BE2C (cell line): ENCODE measurements around the gene THAP7.

Experiments
- DNase-seq: peaks from one replicate; pipeline ENCODE4 v3.0.0-alpha.2; 2020
- H3K27me3 ChIP-seq: fragments of 250-450 bp; sonication (Bioruptor Pico); 2 replicates; pipeline ENCODE4 v1.5.1; 2020; ENCODE audit warnings: mild to moderate bottlenecking
- H3K36me3 ChIP-seq: fragments of 250-450 bp; sonication (Bioruptor Pico); 2 replicates; pipeline ENCODE4 v1.5.1; 2020; ENCODE audit warnings: mild to moderate bottlenecking
- H3K4me1 ChIP-seq: fragments of 250-450 bp; sonication (Bioruptor Pico); 2 replicates; pipeline ENCODE4 v1.5.1; 2020
- H3K4me3 ChIP-seq: 2 replicates; pipeline ENCODE4 v1.5.1; 2011; ENCODE audit warnings: low read depth, low read length
- H3K9me3 ChIP-seq: fragments of 250-450 bp; sonication (Bioruptor Pico); 2 replicates; pipeline ENCODE4 v1.5.1; 2020
- TF ChIP-seq, protein P1 (sequence below): IDR thresholded peaks from 2 replicates; pipeline ENCODE4 v1.5.1; 2012; ENCODE audit warnings: mild to moderate bottlenecking, low read depth, low read length

The THAP7 gene

DNA sequence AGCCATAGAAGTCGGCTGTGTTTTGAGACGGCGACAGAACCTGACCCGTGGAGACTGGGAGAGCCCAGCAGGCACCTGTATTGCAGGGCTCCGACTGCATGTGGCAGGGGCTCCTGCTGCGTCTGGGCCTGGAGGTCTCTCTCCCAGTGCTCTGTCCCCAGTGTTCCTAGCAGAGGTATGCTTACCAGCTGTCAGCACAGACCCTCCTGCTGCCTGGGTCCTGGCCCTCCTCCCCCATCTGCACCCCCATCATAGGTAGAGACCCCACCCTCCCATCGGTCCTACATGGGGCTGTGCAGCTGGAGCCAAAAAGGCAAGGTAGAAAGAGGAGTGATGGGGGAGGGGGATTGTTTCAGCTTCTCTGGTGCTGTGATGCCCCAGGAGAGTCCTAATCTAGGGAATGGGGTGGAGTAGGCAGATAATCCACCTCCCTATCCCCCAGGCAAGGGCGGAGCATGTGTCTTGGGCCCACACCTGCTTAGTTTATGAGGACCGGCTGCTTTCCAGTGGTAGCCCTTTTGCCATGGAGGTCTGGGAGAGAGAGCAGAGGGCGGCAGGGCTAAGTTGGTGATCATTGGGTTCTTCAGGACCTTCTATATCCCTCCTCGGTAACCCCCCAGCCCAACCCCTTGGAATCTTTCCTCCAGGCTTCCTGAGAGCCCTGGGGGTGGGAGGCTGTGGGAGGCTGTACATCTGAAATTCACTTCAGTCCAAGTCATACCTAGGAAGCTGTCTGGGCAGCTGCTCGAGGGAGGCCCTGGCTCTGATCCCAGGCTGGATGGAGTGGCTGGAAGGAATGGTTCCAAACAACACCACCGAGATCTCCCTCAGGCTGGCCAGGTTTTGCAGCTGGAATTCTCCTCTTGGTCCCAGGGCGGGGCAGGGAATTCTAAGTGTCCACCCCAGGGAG, 25.1 kb upstream of the THAP7 start:
- Histone ChIP-seq H3K4me1 (peaks cover 5% of the 10 kb centered on the region), H3K27me3 (no peaks in the 10 kb centered on the region), H3K4me3 (no peak overlapping the region), H3K9me3 (no peaks in the 10 kb centered on the region), H3K36me3 (no peaks in the 10 kb centered on the region)
- TF ChIP-seq, protein P1, sequence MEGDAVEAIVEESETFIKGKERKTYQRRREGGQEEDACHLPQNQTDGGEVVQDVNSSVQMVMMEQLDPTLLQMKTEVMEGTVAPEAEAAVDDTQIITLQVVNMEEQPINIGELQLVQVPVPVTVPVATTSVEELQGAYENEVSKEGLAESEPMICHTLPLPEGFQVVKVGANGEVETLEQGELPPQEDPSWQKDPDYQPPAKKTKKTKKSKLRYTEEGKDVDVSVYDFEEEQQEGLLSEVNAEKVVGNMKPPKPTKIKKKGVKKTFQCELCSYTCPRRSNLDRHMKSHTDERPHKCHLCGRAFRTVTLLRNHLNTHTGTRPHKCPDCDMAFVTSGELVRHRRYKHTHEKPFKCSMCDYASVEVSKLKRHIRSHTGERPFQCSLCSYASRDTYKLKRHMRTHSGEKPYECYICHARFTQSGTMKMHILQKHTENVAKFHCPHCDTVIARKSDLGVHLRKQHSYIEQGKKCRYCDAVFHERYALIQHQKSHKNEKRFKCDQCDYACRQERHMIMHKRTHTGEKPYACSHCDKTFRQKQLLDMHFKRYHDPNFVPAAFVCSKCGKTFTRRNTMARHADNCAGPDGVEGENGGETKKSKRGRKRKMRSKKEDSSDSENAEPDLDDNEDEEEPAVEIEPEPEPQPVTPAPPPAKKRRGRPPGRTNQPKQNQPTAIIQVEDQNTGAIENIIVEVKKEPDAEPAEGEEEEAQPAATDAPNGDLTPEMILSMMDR, result no peak
- DNase-seq, result no peak

DNA sequence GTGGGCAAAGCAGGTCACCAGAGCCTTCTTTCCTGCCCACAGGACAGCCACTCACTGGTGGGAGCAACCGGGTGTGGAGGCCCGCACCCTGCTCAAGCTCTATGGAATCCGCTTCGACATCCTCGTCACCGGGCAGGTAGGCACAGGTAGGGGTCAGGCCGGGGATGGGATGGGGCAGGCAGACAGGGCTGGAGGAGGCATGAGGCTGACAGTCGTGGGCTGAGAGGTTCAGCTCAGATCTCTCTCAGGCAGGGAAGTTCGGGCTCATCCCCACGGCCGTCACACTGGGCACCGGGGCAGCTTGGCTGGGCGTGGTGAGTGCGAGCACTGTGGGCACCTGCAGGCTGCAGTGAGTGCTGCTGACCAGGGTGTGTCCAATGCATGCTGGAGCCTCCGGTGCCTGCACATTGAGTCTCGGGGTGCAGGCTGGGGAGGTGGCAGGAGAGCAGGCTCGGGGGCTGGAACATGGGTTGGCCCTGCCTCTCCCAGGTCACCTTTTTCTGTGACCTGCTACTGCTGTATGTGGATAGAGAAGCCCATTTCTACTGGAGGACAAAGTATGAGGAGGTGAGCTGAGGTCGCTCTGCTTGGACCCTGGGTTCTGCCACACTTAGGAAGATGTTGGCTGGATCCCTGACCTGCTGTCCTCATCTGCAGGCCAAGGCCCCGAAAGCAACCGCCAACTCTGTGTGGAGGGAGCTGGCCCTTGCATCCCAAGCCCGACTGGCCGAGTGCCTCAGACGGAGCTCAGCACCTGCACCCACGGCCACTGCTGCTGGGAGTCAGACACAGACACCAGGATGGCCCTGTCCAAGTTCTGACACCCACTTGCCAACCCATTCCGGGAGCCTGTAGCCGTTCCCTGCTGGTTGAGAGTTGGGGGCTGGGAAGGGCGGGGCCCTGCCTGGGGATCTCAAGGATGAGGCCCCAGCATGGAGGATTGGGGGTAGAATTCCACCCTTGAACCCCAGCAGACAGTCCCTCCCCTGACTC, 24.1 kb upstream of the THAP7 start:
- DNase-seq, result no peak
- H3K4me1 ChIP-seq, result peaks cover 5% of the 10 kb centered on the region
- H3K4me3 ChIP-seq, result no peak overlapping the region
- H3K36me3 ChIP-seq, result no peaks in the 10 kb centered on the region
- no peaks in the 10 kb centered on the region for H3K9me3 ChIP-seq
- no peaks in the 10 kb centered on the region for H3K27me3 ChIP-seq
- TF ChIP-seq, protein P1, result no peak

DNA sequence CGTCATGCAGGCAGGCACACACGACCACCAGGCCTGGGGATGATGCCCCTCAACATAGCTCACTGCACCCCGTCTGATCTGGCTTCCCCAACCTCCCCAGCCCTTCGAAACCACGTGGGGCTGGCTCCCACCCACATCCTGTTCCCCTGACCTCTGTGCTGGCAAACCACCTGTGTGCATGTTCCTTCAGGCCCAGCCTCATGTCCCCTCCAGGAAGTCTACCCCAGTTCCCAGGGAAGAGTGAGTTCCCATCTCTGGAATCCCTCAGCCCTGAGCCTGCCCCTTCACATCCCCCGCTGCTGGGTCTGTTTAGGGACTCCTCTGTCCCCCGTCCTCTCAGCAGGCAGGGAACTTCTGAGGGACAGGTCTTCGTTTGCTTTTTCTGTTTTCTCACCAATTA, 23.3 kb upstream of the THAP7 start:
- no peaks in the 10 kb centered on the region for H3K9me3 ChIP-seq
- H3K36me3 ChIP-seq, result no peaks in the 10 kb centered on the region
- no peaks in the 10 kb centered on the region for H3K27me3 ChIP-seq
- H3K4me1 ChIP-seq, result peaks cover 5% of the 10 kb centered on the region
- no peak for DNase-seq
- no peak overlapping the region for H3K4me3 ChIP-seq
- TF ChIP-seq, protein P1, result no peak

DNA sequence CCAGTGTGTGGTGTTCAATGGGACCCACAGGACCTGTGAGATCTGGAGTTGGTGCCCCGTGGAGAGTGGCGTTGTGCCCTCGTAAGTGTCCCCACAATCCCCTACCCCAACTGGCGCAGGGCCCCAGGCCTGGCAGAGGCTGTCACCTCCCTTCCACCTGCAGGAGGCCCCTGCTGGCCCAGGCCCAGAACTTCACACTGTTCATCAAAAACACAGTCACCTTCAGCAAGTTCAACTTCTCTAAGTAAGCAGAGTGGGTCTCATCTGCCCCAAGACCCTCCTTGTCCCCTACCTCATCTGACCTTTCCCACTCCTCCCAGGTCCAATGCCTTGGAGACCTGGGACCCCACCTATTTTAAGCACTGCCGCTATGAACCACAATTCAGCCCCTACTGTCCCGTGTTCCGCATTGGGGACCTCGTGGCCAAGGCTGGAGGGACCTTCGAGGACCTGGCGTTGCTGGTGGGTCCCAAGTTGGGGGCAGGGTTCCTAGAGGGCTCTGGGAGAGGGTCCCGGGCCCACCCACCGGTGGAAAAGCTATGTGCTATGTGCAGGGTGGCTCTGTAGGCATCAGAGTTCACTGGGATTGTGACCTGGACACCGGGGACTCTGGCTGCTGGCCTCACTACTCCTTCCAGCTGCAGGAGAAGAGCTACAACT, 21.2 kb upstream of the THAP7 start:
- TF ChIP-seq, protein P1, result peak; percentile 20; the same call in 1 of the 2 replicates
- no peak overlapping the region for H3K4me3 ChIP-seq
- no peaks in the 10 kb centered on the region for H3K9me3 ChIP-seq
- no peaks in the 10 kb centered on the region for H3K27me3 ChIP-seq
- H3K4me1 ChIP-seq, result peaks cover 8% of the 10 kb centered on the region; the same call in 1 of the 2 replicates
- DNase-seq, result peak; percentile 21
- H3K36me3 ChIP-seq, result no peaks in the 10 kb centered on the region

DNA sequence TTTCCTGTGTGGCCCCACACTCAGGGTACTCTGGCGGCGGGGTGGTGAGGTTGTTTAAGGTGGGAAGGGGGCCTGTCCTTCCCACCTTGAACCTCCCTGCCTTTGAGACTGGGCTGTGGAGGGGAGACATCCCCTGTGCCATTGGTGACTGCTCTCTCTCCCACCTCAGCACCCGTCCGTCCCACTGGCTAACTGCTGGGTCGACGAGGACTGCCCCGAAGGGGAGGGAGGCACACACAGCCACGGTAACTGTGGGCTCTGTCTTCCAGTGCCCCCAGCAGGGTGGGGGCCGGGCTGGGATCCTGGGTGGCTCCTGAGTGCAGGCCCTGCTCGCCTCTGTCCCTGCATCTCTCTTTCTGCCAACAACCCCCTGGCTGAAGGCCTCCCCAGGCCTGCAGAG, 20.6 kb upstream of the THAP7 start:
- TF ChIP-seq, protein P1, result no peak
- no peaks in the 10 kb centered on the region for H3K9me3 ChIP-seq
- no peak for DNase-seq

More for the DNA sequence above, 20.6 kb upstream of the THAP7 start:
- no peaks in the 10 kb centered on the region for H3K27me3 ChIP-seq
- H3K36me3 ChIP-seq, result no peaks in the 10 kb centered on the region
- H3K4me3 ChIP-seq, result no peak overlapping the region
- peaks cover 8% of the 10 kb centered on the region; the same call in 1 of the 2 replicates for H3K4me1 ChIP-seq
